ENCODE results near the gene RXRB.

Gene RXRB

GRCh38 chr6:33174784-33175183 is 25.7 kb downstream of the RXRB start:
- no peak for DNase-seq

GRCh38 chr6:33173535-33174180 is 26.8 kb downstream of the RXRB start:
- no peak for DNase-seq

DNA sequence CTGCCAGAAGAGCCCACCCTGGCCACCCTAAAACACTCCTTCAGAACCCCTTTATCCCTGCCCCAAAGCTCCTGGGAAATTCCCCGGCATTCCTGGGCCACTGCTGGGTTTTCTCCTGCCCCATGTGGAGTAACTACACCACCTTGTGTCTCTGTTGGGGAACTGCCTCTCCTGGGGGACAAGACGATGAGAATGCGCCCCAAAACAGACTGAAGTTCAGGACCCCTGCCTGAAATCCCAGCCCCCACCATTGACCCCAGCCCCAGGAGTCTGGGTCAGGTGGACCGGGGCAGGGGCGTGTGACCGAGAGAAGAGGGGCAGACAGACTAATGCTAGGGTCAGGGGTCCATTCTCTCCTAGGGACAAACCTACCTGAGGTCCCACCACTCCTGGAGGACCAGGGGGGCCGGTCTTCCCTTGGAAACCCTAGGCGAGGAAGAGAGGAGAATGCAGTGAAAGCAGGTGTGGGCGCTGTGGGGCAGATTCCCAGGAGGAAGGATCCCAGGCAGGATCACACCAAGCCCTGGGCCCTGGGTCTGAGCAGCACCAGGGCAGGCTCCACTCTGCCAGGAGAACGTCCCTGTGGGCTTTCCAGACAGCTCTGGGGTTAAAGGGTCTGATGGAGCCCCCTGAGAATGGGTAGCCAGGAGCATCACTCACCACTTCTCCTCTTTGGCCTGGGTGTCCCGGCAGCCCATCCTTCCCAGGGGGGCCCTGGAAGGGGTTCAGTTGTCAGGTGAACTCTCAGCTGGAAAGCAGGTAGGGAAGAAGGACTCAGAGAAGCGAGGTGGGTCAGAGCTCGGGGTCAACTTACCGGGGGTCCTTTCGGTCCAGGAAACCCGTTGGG is 27.6 kb downstream of the RXRB start:
- DNase-seq, result peak; percentile 22

DNA sequence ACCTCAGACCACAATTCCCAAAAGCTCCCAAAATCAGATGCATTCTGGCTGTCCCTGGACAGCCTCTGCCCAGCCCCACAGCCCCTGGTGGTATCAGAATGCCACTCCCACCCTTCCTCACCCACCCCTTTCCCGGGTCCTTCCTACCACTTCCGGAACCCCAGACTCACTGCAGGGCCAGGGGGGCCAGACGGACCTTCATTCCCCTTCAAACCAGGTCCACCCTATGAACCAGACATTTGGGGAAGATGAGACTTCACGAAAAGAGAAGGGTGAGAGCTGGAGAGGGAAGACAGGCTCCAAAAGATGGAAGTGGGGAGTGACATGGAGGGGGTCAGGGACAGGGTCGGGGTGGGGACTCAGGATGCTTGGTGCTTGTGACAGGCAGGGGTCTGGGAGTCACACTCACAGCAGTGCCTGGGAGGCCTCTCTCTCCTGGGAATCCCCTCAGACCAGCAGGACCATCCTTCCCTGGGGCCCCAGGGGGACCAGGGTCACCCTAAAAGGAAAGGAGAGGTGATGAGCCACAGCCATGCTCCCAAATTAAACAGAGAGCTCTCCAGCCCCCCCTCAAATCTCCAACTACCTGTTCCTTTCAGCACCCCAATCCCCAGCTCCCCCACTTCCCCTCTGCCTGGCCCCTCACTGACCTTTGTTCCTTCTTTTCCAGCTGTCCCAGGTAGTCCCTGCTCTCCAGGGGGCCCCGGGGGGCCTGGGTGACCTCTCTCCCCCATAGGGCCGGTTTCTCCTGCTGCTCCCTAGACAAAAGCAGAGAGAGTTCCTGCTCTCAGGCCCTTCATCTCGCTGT is 28.4 kb downstream of the RXRB start:
- DNase-seq, result no peak

- DNase-seq, result no peak
Measured at GRCh38 chr6:33171016-33171879, 29.2 kb downstream of the RXRB start.

- no peak for DNase-seq
Measured at GRCh38 chr6:33170176-33171015, 30.1 kb downstream of the RXRB start.

DNA sequence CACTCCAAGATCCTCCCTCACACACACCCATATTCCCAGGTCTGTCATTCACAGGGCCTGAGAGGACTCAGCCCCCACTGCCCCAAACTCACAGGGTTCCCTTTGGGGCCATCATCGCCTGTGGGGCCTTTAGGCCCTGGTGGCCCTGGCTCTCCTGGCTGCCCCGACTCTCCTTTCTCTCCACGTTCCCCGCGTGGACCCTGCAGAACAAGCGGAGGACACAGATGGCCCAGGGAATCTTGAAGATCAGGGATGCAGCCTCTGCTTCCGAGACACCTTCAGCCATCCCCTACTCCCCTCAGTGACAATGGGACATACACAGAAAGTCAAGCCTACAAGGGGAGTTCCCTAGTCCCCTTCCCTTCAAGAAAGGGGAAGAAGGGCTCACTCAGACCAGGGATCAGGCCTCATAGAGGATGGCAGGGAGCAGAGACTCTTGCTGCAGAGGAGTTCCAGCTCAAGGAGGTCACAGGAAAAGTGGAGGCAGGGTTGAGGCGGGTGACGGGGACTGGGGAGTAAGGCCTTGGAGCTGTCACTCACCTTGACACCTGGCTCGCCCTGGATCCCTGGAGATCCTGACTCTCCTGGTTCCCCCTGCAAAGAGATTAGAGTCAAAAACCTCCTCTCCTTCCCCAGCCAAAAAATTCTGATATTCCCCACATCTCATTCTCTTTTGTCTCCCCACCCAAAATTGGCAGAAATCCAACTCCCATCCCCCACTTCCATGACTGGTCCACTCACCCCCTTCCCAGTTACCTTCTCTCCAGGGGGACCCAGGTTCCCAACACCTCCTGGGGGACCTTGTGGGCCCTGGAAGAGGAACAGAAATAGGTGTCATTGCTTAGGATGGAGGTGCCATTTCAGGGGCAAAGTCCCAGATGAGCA is 30.9 kb downstream of the RXRB start:
- no peak for DNase-seq

DNA sequence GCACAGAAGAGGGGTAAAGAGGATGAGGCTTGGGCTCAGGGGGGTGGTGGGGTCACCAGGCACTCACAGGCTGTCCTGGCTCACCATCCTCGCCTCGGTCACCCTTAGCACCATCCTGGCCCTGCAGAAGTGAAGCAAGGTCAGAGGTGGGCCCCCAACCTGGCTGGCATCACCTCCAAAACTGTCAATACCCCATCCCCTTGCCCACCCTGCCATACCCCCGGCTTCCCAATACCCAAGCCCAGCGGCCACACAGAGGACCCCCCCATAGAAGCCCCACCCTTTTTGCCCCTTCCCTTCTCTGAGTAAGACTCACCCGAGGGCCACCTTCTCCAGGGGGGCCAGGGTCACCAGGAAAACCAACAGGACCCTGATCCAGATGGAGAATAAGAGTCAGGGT is 31.8 kb downstream of the RXRB start:
- no peak for DNase-seq

GRCh38 chr6:33168284-33168601 is 32.2 kb downstream of the RXRB start:
- DNase-seq, result no peak

- DNase-seq, result no peak
Measured at GRCh38 chr6:33167374-33168283, 32.8 kb downstream of the RXRB start.

DNA sequence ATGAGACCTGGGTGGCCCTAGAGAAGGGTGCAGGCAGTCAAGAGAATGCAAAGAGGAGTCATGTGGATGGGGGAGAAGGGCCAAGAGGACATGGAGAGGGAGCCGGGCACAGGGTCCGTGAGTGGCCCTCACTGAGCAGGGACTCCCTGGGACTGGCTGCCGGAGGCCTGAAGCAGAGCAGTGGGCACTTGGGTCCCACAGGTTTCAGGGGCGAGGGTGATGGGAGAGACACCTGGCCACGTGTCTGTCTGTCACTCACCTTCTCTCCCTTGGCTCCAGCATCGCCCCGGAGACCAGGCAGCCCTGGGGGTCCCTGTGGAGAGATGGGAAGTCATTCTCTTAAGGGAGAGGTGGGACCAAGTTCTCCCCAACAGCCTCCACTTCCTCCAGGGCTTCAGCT is 33.7 kb downstream of the RXRB start:
- DNase-seq, result no peak

DNA sequence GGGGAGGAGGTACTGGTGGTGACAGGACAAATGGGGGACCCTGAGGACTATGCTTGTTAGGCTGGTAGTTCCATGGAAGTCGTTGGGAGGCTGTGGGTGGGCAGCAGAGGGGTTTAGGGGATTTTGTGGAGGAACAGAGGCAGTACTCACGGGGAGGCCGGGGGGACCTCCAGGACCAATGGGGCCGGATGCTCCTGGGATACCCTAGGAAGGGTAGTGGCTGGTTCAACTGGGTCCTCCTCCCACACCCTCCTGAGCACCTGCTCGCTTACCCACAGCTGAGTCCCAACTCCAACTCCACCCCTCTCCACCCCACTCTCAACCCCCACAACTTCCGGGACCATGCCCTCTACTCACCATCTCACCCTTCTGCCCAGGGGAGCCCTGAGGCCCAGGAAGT is 34.1 kb downstream of the RXRB start:
- DNase-seq, result no peak

DNA sequence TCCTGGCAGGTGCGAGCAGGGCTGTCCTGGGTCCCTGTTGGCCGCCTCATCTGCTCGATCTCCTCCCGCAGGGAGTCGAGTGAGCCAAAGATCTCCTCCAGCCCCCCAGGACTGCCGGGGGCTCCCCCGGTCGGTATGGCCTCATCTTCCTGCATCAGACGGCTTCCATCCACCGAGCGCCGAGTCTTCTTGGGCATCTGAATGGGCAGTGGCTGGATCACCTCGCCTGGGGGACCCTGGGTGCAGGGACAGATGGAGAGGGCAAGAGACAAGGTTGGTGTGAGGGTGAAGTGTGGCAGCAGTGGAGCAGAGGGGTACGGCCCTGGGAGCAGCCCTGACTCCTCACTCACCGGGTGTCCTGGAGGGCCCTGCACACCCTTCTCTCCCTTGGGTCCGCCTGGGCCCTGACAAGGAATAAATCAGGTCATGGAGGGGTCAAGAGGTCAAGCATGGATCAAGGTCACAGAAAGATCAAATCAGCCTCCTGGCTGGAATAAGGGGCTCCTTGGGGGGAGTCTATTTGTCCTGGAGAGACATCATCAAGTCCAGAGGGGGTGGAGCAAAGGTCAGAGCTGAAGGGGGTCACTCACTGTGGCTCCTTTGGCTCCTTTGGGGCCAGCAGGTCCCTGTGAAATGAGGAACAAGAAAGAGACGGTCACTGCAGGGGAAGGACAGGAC is 34.7 kb downstream of the RXRB start:
- no peak for DNase-seq

DNA sequence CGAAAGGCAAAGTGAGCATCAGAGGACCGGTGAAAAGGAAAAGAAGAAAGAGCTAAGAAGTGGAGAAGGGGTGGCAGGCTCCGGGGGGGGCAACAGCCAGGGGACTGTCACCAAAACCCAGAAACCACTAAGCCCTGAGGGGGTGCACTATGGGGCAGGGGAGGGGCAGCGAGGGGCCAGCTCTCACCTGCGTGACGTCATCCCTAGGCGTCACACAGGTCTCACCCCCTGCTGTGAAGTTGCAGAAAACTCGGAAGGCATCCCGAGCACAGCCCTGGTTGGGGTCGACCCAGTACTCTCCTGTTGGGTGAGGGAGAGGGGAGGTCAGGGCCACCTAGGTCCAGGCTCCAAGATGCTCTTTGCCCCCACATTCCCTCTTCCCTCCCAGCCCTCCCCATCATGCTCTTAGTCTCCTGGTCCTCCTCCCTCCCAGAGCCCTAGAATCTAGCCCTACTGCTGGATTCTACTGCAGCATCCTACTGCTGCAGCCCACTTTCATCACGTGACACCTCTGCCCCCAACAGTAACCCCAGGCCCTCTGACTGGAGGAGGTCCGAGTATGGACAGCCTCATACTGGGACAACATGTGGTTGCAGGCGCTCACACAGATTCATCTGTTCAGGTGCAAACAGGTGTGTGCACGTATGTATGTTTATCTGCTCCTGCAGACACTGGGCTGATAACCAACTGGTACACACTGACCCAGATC is 35.6 kb downstream of the RXRB start:
- DNase-seq, result no peak

DNA sequence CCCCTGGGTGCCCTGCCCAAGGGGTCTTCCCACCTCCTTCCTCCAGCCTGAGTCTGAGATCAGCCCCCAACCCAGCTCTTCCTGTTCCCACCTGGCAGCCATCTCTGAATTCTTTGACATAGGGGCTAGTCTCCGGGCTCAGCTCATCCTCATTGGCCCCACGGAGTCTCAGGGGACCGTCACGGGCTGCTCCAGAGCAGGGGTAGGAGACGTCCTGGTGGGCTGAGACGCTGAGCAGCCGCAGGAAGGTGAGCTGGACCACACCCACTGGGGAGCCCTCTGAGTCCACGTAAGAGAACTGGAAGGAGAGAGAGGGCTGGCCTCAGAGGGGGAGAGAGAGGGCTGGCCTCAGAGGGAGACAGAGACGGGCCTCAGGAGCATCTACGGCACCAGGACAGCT is 36.3 kb downstream of the RXRB start:
- no peak for DNase-seq

DNA sequence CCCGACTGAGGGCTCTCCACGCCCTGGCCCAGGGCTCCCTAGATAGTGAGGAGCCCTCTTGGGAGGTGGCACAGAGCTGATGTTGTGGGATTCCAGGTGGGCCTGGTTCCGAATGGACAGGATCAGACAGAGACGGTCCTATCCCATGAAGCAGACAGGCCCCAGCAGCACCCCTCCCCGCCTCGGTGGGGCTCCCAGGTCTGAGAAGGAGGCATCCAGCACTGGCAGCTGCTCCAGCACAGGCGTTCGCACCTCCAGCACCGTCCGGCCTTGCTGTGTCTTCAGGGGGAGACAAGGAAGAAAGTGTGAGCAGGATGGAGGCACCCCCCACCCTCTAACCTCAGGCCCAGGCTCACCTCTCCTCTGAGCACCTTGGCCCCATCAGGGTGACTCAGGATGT is 36.9 kb downstream of the RXRB start:
- no peak for DNase-seq

- DNase-seq, result peak; percentile 52
Measured at GRCh38 chr6:33161354-33162331, 38.8 kb downstream of the RXRB start.

Data from fibroblast of skin of right quadriceps (primary cell).